Activated naive CD8-positive, alpha-beta T cell treated with anti-CD3 and anti-CD28 coated beads, Interleukin-2, amount 50 U/mL, for 24 hours (primary cell): Measurements from ENCODE around the gene SLC12A5.

ENCODE experiments used
- ATAC-seq: fragments of 150-1000 bp; cut with Tn5 transposase; one replicate; pipeline ENCODE4 v1.10.0; 2021
- DNase-seq: peaks from one replicate; pipeline ENCODE4 v3.0.0; 2021
- H3K27ac Mint-ChIP-seq: one replicate; pipeline ENCODE4 v1.8.0; 2021; ENCODE audit warnings: mild to moderate bottlenecking, mixed read lengths
- H3K27me3 Mint-ChIP-seq: one replicate; pipeline ENCODE4 v1.8.0; 2021; ENCODE audit warnings: mixed read lengths
- H3K36me3 Mint-ChIP-seq: one replicate; pipeline ENCODE4 v1.8.0; 2021; ENCODE audit warnings: low read depth, mixed read lengths
- H3K4me1 Mint-ChIP-seq: one replicate; pipeline ENCODE4 v1.8.0; 2021; ENCODE audit warnings: mixed read lengths
- H3K4me3 Mint-ChIP-seq: one replicate; pipeline ENCODE4 v1.8.0; 2021; ENCODE audit warnings: mild to moderate bottlenecking, moderate library complexity, mixed read lengths
- H3K9me3 Mint-ChIP-seq: one replicate; pipeline ENCODE4 v1.8.0; 2021; ENCODE audit warnings: mixed read lengths

The SLC12A5 gene

DNA sequence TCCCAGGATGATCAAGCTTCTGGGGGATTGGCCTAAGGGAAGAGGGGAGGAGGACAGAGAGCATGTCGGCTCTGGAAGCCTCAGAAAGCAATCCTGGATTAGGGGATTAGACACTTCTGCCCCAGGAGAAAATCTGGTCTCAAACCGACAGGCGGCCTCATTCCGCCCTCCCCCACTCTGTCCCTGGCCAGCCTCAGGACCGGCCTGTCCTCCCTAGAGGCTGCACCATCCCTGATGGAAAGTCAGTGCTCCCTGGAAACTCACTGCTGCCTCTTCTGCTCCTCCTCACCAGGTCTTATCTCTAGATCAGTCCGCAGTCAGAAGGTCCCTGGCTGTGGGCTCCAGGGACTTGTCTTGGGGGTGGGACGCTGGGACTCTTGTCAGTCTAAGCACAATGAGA is 905 bp upstream of the SLC12A5 start:
- peaks cover 3% of the 10 kb centered on the region for H3K4me1 Mint-ChIP-seq
- no peaks in the 10 kb centered on the region for H3K36me3 Mint-ChIP-seq
- ATAC-seq (no peak), DNase-seq (no peak)
- no peaks in the 10 kb centered on the region for H3K9me3 Mint-ChIP-seq
- no peak overlapping the region for H3K27ac Mint-ChIP-seq
- no peak overlapping the region for H3K4me3 Mint-ChIP-seq
- H3K27me3 Mint-ChIP-seq = peaks cover 66% of the 10 kb centered on the region

- DNase-seq (no peak), ATAC-seq (no peak)
- Mint-ChIP-seq H3K9me3 (no peaks in the 10 kb centered on the region), H3K27ac (no peak overlapping the region), H3K27me3 (peaks cover 69% of the 10 kb centered on the region), H3K36me3 (no peaks in the 10 kb centered on the region), H3K4me3 (no peak overlapping the region), H3K4me1 (no peaks in the 10 kb centered on the region)
These were observed 1.4 kb downstream of the SLC12A5 start for GRCh38 chr20:46030284-46031013.

DNA sequence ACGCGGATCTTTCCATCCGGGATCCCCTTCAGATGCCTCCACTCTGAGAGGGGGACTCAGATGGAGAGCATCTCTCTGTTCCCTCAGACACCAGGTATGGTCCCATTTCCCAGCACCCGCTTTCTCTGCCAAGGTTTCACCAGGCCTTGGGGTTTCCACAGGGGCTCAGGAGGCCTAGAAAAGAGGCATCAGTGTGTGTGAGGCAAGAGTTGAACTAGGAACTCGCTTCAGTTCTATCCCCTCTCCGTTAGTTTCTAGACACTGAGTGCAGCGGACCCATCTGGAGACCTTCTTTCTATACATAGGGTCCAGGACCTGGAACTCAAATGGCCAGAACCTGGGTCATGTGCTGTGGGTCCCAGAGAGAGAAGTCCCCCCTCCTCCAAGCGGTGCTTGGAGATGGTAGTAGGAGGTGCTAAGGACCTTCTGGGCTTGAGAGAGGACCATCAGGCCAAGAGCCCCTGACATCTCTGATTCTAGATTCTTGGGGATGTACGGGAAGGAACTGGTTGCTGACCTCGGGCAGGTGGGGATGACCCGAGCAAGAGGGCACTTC is 2.1 kb downstream of the SLC12A5 start:
- ATAC-seq (no peak), DNase-seq (no peak)
- peaks cover 64% of the 10 kb centered on the region for H3K27me3 Mint-ChIP-seq
- no peak overlapping the region for H3K27ac Mint-ChIP-seq
- no peak overlapping the region for H3K4me3 Mint-ChIP-seq
- H3K36me3 Mint-ChIP-seq = no peaks in the 10 kb centered on the region
- H3K9me3 Mint-ChIP-seq = no peaks in the 10 kb centered on the region
- no peaks in the 10 kb centered on the region for H3K4me1 Mint-ChIP-seq

- no peak overlapping the region for H3K4me3 Mint-ChIP-seq
- no peak for ATAC-seq
These were observed 2.8 kb downstream of the SLC12A5 start for GRCh38 chr20:46031701-46032254.

DNA sequence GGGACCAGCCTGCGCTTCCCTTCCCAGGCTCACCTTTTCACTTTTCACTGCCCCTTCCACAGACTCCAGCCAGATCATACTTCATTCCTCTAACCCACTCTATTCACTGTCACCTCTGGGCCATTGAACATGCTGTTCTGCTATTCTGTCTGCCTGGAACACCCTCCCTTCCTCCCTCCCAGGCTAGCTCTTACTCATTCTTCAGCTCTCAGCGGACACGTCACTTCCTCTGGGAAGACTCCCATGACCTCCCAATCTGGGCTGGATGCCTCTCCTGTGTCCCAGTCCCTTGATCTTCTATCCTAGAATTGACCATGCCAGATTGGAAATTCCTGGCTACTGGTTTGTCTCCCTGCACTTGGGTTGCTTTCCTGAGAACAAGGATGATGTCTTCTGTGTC is 5.0 kb downstream of the SLC12A5 start:
- peaks cover 49% of the 10 kb centered on the region for H3K27me3 Mint-ChIP-seq
- H3K4me1 Mint-ChIP-seq = no peaks in the 10 kb centered on the region
- no peak for ATAC-seq
- H3K36me3 Mint-ChIP-seq = no peaks in the 10 kb centered on the region
- no peaks in the 10 kb centered on the region for H3K9me3 Mint-ChIP-seq
- H3K27ac Mint-ChIP-seq = no peak overlapping the region
- no peak for DNase-seq
- no peak overlapping the region for H3K4me3 Mint-ChIP-seq

More at GRCh38 chr20:46031701-46032254, 2.8 kb downstream of the SLC12A5 start:
- Mint-ChIP-seq H3K27ac (no peak overlapping the region), H3K4me1 (no peaks in the 10 kb centered on the region), H3K27me3 (peaks cover 64% of the 10 kb centered on the region), H3K36me3 (no peaks in the 10 kb centered on the region), H3K9me3 (no peaks in the 10 kb centered on the region)
- DNase-seq = no peak

DNA sequence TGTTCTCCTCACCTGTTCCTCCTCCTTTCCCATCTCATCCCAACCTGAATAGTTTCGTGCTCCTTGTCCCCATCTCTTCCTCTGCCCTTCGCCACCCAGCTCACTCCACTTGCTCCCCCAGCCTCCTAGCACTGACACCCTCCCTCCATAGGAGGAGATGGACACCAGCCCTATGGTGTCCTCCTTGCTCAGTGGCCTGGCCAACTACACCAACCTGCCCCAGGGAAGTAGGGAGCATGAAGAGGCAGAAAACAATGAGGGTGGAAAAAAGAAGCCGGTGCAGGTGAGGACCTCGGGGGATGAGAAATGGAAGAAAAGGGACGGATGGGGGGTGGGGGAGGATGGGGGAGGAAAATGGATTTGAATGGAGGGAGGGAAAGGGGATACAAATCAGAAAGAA is 6.2 kb downstream of the SLC12A5 start:
- no peaks in the 10 kb centered on the region for H3K36me3 Mint-ChIP-seq
- H3K27me3 Mint-ChIP-seq = peaks cover 42% of the 10 kb centered on the region
- no peaks in the 10 kb centered on the region for H3K4me1 Mint-ChIP-seq

GRCh38 chr20:46035713-46036112 is 6.7 kb downstream of the SLC12A5 start:
- Mint-ChIP-seq H3K4me3 (no peak overlapping the region), H3K9me3 (no peaks in the 10 kb centered on the region), H3K4me1 (no peaks in the 10 kb centered on the region), H3K36me3 (no peaks in the 10 kb centered on the region), H3K27ac (no peak overlapping the region), H3K27me3 (peaks cover 43% of the 10 kb centered on the region)
- DNase-seq (no peak), ATAC-seq (no peak)

More for the DNA sequence above, 6.2 kb downstream of the SLC12A5 start:
- DNase-seq (no peak), ATAC-seq (no peak)
- no peak overlapping the region for H3K27ac Mint-ChIP-seq
- H3K4me3 Mint-ChIP-seq = no peak overlapping the region
- no peaks in the 10 kb centered on the region for H3K9me3 Mint-ChIP-seq

DNA sequence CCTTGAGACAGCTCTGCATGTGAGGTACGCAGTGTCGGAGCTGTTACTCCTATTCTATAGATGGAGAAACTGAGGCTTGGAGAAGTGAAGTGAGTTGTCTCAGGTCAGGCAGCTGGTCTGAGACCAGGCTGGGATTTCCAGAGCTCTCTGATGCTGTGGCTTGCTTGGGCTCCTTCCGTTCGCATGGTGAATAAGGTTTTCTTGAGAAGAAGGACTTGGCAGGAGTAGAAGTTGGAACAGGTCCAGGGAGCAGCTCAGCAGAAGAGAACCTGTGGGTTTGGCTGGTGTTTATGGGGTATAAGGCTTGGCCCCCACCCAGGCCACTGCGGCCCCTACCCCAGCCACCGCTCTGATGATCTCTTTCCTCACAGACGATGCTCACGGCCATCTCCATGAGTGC is 7.4 kb downstream of the SLC12A5 start:
- Mint-ChIP-seq H3K4me3 (no peak overlapping the region), H3K4me1 (no peaks in the 10 kb centered on the region), H3K27me3 (peaks cover 39% of the 10 kb centered on the region), H3K27ac (no peak overlapping the region), H3K36me3 (no peaks in the 10 kb centered on the region), H3K9me3 (no peaks in the 10 kb centered on the region)
- ATAC-seq (no peak), DNase-seq (no peak)

GRCh38 chr20:46037036-46037435 is 8.0 kb downstream of the SLC12A5 start:
- no peaks in the 10 kb centered on the region for H3K4me1 Mint-ChIP-seq
- H3K9me3 Mint-ChIP-seq = no peaks in the 10 kb centered on the region
- DNase-seq = no peak
- no peak for ATAC-seq
- no peaks in the 10 kb centered on the region for H3K36me3 Mint-ChIP-seq
- no peak overlapping the region for H3K27ac Mint-ChIP-seq
- H3K27me3 Mint-ChIP-seq = peaks cover 44% of the 10 kb centered on the region
- no peak overlapping the region for H3K4me3 Mint-ChIP-seq

DNA sequence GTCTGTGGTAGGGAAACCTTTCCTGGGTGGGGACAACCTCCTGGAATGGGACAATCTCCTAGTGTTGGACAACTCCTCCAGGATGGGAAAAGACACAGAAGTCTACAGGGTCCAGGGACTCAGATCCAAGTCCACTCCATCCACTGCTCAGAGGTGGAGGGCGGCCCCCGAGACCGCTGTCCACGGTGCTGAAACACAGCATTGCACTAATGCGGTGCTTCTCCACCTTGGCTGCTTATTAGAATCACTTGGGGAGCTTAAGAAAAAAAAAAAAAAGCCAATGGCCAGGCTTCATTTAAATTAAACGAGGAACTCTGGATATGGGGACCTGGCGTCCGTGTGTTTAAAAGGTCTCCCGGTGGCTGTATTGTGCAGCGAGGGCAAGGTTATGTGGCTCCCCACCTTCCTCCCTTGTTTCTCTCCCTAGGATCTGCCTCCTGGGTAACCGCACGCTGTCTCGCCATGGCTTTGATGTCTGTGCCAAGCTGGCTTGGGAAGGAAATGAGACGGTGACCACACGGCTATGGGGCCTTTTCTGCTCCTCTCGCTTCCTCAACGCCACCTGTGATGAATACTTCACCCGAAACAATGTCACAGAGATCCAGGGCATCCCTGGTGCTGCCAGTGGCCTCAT is 12.0 kb downstream of the SLC12A5 start:
- H3K27me3 Mint-ChIP-seq = peaks cover 24% of the 10 kb centered on the region
- H3K4me3 Mint-ChIP-seq = no peak overlapping the region
- H3K36me3 Mint-ChIP-seq = no peaks in the 10 kb centered on the region
- ATAC-seq = no peak
- peak; percentile 68 for DNase-seq
- no peak overlapping the region for H3K27ac Mint-ChIP-seq
- H3K9me3 Mint-ChIP-seq = no peaks in the 10 kb centered on the region
- no peaks in the 10 kb centered on the region for H3K4me1 Mint-ChIP-seq

DNA sequence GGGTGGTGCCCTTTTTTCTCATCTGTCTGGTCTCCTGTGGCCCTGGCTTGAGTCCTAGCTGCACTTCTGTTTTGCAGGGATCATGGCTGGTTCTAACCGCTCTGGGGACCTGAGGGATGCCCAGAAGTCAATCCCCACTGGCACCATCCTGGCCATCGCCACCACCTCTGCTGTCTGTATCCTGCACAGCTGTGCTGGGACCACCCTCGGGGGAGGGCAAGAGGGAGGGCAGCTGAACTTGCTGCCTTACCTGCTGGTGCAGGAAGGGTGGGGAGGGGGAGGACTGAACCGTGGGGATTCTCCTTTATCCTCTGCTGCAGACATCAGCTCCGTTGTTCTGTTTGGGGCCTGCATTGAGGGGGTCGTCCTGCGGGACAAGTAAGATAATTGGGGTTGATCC is 14.5 kb downstream of the SLC12A5 start:
- Mint-ChIP-seq H3K36me3 (no peaks in the 10 kb centered on the region), H3K4me3 (no peak overlapping the region), H3K27me3 (peaks cover 25% of the 10 kb centered on the region), H3K27ac (no peak overlapping the region), H3K9me3 (no peaks in the 10 kb centered on the region), H3K4me1 (no peaks in the 10 kb centered on the region)
- ATAC-seq (no peak), DNase-seq (no peak)

DNA sequence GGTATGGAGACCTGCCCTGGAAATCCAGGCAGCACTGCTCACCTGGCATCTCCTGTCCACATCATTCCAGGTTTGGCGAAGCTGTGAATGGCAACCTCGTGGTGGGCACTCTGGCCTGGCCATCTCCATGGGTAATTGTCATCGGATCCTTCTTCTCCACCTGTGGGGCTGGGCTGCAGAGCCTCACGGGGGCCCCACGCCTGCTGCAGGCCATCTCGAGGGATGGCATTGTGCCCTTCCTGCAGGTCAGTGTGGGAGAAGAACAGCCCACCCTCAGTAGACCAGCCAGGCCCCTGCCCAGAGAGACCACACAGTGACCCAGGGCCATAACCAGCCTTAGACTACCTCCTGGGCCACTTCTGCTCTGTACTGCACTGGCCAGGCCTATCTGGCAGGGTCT is 15.9 kb downstream of the SLC12A5 start:
- ATAC-seq (no peak), DNase-seq (no peak)
- H3K27ac Mint-ChIP-seq = no peak overlapping the region
- no peaks in the 10 kb centered on the region for H3K4me1 Mint-ChIP-seq
- H3K9me3 Mint-ChIP-seq = no peaks in the 10 kb centered on the region
- H3K36me3 Mint-ChIP-seq = no peaks in the 10 kb centered on the region
- H3K27me3 Mint-ChIP-seq = peaks cover 30% of the 10 kb centered on the region
- H3K4me3 Mint-ChIP-seq = no peak overlapping the region

- Mint-ChIP-seq H3K27ac (no peak overlapping the region), H3K36me3 (no peaks in the 10 kb centered on the region), H3K27me3 (peaks cover 27% of the 10 kb centered on the region), H3K4me1 (no peaks in the 10 kb centered on the region), H3K4me3 (no peak overlapping the region), H3K9me3 (no peaks in the 10 kb centered on the region)
- no peak for DNase-seq
- ATAC-seq = no peak
These were observed 17.7 kb downstream of the SLC12A5 start for GRCh38 chr20:46046588-46047310.

- Mint-ChIP-seq H3K27ac (no peak overlapping the region), H3K9me3 (no peaks in the 10 kb centered on the region), H3K36me3 (no peaks in the 10 kb centered on the region), H3K27me3 (peaks cover 22% of the 10 kb centered on the region), H3K4me3 (no peak overlapping the region), H3K4me1 (no peaks in the 10 kb centered on the region)
- ATAC-seq = no peak
- DNase-seq = no peak
These were observed 18.8 kb downstream of the SLC12A5 start for GRCh38 chr20:46047821-46048220.
